HG03280 (cell line): Measurements from ENCODE around the gene MLST8.
"Not testable (repeated sequence)": the region's sequence is repeated elsewhere in the genome, so short reads cannot be mapped to it uniquely, and the experiment has no call there.

Source experiments
- ATAC-seq: cut with Tn5 transposase; IDR thresholded peaks from one replicate; pipeline ENCODE4 v1.9.1; 2021; ENCODE audit warnings: mild to moderate bottlenecking, moderate library complexity; ENCODE audit not compliant: unreplicated experiment

The MLST8 gene

DNA sequence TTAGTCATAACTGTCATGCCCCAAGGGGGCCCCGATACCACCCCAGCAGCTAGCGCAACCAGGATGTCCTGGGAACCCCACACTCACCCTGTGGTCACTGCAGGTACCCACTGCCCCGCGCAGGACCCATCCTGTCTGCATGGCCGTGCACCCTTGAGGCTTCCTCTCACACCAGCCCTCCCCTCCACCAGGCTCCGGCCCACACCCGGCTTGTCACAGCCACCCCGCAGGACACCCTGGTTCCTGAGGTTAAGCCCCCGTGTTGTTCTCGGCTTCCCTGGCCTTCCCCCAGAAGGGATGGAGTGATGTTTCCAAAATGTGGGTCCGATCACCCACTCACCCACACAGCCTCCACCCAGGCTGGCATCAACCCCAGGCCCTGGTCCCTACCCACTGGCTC, 38.5 kb downstream of the MLST8 start:
- ATAC-seq, result no peak

- no peak for ATAC-seq
Measured at GRCh38 chr16:2244301-2244700, 39.0 kb downstream of the MLST8 start.

- no peak for ATAC-seq
Measured at GRCh38 chr16:2244926-2245795, 39.9 kb downstream of the MLST8 start.

GRCh38 chr16:2246301-2246885, 41.1 kb downstream of the MLST8 start:
- ATAC-seq, result no peak

DNA sequence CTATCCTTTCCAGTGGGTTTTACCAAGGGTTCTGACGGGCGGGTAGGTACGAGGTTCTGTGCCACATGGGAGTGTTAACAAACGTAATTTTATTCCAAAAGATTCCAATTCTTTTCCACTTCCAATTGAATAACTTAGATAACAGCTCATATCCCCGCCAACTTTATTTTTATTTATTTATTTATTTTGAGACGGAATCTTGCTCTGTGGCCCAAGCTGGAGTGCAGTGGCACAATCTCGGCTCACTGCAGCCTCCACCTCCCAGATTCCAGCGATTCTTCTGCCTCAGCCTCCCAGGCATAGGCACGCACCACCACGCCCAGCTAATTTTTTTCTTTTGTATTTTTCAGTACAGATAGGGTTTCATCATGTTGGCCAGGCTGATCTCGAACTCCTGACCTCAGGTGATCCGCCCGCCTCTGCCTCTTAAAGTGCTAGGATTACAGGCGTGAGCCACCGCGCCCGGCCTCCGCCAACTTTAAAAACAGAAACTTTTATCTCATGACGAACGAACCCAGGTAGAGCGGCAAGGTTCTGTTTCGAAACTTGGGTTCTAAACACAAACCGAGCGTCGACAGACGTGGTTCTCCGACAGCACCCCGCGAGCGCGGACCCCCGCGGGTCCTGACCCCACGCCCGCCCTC, 45.5 kb downstream of the MLST8 start:
- no peak for ATAC-seq

DNA sequence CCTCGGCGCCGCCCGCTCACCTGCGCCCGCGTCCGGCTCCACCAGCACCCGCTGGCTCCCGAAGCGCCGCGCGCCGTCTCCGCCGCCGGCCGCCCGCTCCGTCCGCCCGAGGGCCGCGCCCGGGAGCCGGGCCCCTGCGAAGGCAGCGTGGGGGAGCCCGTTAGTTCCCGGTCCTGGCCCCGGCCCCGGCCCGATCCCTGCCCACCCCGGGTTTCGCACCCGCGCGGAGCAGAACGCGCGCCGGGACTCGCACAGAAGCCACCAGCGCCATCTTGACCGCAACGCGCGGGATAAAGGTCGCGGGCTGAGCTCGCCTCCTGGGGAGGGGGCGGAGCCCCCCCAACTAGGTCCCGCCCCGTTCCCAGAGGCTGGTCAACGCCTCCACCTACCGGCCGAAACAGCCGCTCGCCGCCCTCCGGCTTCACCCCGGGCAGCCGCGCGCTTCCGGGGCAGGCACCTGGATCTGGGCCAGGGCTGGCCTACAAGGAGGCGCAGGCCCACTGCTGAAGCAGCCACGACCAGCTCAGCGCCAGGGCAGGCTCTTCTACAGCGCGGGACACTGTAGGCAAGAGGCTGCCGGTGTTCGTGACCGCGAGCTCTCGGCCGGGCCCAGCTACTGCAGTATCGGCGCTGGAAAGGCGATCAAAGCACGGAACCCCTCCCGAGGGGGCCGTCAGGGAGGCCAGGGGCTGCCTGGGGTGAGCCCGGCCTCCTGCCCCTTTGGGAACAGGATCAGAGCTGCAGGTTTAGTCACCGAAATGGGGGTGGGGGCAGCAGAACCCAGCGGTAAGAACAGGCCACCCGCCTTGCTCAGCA, 46.2 kb downstream of the MLST8 start, which contains the start of gene ECI1:
Gene ECI1, minus strand, starts transcription at position 292 of the 816 bp plus-strand sequence. Its CDS starts 21 bp downstream, at position 271.
- ATAC-seq, result peak; percentile 90

- no peak for ATAC-seq
Measured at GRCh38 chr16:2252806-2253148, 47.5 kb downstream of the MLST8 start.

DNA sequence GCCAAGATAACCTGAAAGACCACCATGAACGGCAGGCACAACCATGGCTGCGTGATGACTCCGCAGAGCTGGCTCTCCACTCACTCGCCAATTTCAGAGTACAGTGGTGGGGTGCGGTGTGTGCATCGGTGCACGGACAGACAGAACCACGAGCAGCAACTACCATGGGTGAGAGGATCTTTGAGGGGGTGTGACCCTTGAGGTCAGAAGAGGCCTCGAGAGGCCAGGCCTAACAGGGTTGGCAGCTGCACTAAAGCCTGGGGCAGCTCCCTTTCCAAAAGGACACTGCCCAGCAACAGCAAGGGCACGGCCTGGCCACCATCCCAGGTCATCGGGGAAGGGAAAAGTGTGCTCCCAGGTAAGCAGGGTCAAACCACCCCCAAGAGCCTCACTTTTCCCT, 48.0 kb downstream of the MLST8 start:
- no peak for ATAC-seq

DNA sequence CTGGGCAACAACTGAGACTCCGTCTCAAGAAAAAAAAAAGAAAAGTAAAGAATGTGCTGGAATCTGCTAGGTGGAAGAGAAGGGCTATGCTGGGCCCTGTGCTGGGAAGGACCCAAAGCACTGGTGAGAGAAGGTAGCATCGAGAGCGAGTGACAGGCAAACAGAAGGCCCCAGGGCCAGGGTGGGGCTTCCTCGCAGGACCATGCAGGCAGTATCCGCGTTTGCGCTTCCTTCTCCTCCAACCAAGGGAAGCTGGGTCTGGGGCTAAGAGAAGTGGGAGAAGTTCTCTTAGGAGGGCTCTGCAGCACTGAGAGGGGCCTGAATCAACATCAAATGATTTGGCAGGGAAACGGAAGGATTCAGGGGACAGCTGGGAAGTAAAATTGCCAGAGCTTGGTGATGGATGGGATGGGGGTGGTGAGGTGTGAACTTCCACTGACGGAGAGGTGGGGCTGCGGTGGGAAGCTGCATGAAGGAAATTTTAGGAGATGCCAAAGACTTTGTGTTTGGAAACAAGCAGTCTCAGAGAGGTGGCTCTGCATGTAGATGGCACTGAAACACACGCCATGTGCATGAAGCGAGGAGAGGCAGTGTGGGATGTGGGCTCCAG, 51.4 kb downstream of the MLST8 start:
- no peak for ATAC-seq

DNA sequence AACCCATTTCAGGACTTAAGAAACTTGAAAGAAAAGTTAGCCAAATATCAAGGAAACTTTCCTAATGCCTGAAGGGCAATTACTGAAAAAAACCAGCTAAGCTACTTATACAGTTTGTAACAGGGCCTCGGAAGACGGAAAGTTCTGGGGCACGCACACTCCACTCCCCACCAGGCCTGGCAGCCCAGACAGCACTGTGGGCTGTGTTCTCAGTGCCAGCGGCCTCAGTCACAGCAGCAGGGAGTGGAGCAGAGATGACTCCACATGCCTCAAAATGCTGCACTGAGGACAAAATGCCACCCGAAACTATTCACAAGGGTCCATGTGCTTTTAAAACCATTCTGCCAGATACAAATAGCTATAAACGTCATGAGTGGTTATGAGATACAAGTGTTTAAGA, 52.5 kb downstream of the MLST8 start:
- no peak for ATAC-seq

DNA sequence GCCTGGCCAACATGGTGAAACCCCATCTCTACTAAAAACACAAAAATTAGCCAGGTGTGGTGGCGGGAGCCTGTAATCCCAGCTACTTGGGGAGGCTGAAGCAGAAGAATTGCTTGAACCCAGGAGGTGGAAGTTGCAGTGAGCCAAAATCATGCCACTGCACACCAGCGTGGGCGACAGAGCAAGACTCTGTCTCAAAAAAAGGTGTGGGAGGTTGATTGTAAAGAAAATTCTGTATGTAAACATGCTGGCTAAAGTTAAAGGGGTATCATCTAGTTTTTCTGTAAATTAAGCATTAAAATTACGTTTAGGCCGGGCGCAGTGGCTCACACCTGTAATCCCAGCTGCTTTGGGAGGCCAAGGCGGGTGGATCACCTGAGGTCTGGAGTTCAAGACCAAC, 53.3 kb downstream of the MLST8 start:
- ATAC-seq, result not testable (repeated sequence)
